ENCODE measurements around the gene KCNK7. TPM values are rescaled to one million over a fixed set of nuclear protein-coding genes. Genes with fewer than 3 reads are reported as not detected.

KCNK7 gene
- total and polyA plus RNA-seq, 2 experiments from 2014 or later, result not detected

- Histone ChIP-seq H3K9me3 (ENCODE audit: low read depth) (no peaks in the 10 kb centered on the region), H3K4me2 (ENCODE audit: unreplicated experiment) (peak overlapping the region; percentile 83), H3K36me3 (ENCODE audit: low read depth) (no peaks in the 10 kb centered on the region), H3K9me2 (ENCODE audit: insufficient read depth) (no peaks in the 10 kb centered on the region), H2AFZ (peak overlapping the region; percentile 58), H3K9ac (peak overlapping the region; percentile 87), H3F3A (ENCODE audit: insufficient read depth) (peaks cover 45% of the 10 kb centered on the region), H3K4me3 (peak overlapping the region; percentile 84), H3K27me3 (replicated peaks; ENCODE audit: insufficient read depth) (no peaks in the 10 kb centered on the region), H3K27ac (peak overlapping the region; percentile 89), H3K4me1 (ENCODE audit: insufficient read depth) (peaks cover 47% of the 10 kb centered on the region), H3K79me2 (ENCODE audit: insufficient read depth) (peaks cover 32% of the 10 kb centered on the region), H4K20me1 (ENCODE audit: insufficient read depth) (no peaks in the 10 kb centered on the region)
- 8 to 18% methylated on average over 14 to 17 of the region's 19 CpGs for WGBS, 2 experiments (ENCODE audit: low coverage in 1 of 2, low lambda C conversion rate in 2 of 2, missing lambda C conversion rate in 2 of 2)
- in situ Hi-C loops (cut with MboI), result no loop called here
- no peak for TF ChIP-seq EZH2phosphoT487 (IDR thresholded peaks at IDR 0.05; ENCODE audit: insufficient read depth, low read depth)
- TF ChIP-seq EZH2 (IDR thresholded peaks at IDR 0.05; ENCODE audit: insufficient read depth, poor library complexity, severe bottlenecking), result no peak
- peak; percentile 79 for DNase-seq
These were observed 36.6 kb downstream of the KCNK7 start for GRCh38 chr11:65558930-65559509.

GRCh38 chr11:65558002-65558929 is 37.3 kb downstream of the KCNK7 start, which contains the start of gene LTBP3:
Gene LTBP3 (minus strand): TSS chr11:65558359. CDS start chr11:65557959, 400 bp downstream.
- H3K4me2 ChIP-seq (ENCODE audit: unreplicated experiment), result peak within 1 kb of the TSS; percentile 83
- peak within 1 kb of the TSS; percentile 89 for H3K27ac ChIP-seq
- WGBS, 2 experiments (ENCODE audit: low coverage in 1 of 2, low lambda C conversion rate in 2 of 2, missing lambda C conversion rate in 2 of 2), result 1 to 6% methylated on average over 8 to 73 of the region's 79 CpGs
- no peak for TF ChIP-seq EZH2 (IDR thresholded peaks at IDR 0.05; ENCODE audit: insufficient read depth, poor library complexity, severe bottlenecking)
- TF ChIP-seq EZH2phosphoT487 (IDR thresholded peaks at IDR 0.05; ENCODE audit: insufficient read depth, low read depth), result no peak
- peak; percentile 90 for DNase-seq
- peak within 1 kb of the TSS; percentile 58 for H2AFZ ChIP-seq
- in situ Hi-C loops (cut with MboI), result no loop called here
- no peaks in the 10 kb centered on the region for H3K9me3 ChIP-seq (ENCODE audit: low read depth)
- H3K9ac ChIP-seq, result peak within 1 kb of the TSS; percentile 87
- no peaks in the 10 kb centered on the region for H3K36me3 ChIP-seq (ENCODE audit: low read depth)
- peaks cover 47% of the 10 kb centered on the region for H3K4me1 ChIP-seq (ENCODE audit: insufficient read depth)
- H3K27me3 ChIP-seq (replicated peaks; ENCODE audit: insufficient read depth), result no peaks in the 10 kb centered on the region
- H3K4me3 ChIP-seq, result peak within 1 kb of the TSS; percentile 84
- H3K9me2 ChIP-seq (ENCODE audit: insufficient read depth), result no peaks in the 10 kb centered on the region
- H4K20me1 ChIP-seq (ENCODE audit: insufficient read depth), result no peaks in the 10 kb centered on the region
- H3F3A ChIP-seq (ENCODE audit: insufficient read depth), result peaks cover 45% of the 10 kb centered on the region
- peaks cover 34% of the 10 kb centered on the region for H3K79me2 ChIP-seq (ENCODE audit: insufficient read depth)

GRCh38 chr11:65557280-65558001 is 38.2 kb downstream of the KCNK7 start:
- H3K4me3 ChIP-seq, result peak overlapping the region; percentile 84
- peaks cover 45% of the 10 kb centered on the region for H3F3A ChIP-seq (ENCODE audit: insufficient read depth)
- H3K9me3 ChIP-seq (ENCODE audit: low read depth), result no peaks in the 10 kb centered on the region
- H4K20me1 ChIP-seq (ENCODE audit: insufficient read depth), result no peaks in the 10 kb centered on the region
- peak overlapping the region; percentile 87 for H3K9ac ChIP-seq
- in situ Hi-C loops (cut with MboI), result no loop called here
- 2 to 9% methylated on average over 12 to 40 of the region's 47 CpGs for WGBS, 2 experiments (ENCODE audit: low coverage in 1 of 2, low lambda C conversion rate in 2 of 2, missing lambda C conversion rate in 2 of 2)
- TF ChIP-seq EZH2phosphoT487 (IDR thresholded peaks at IDR 0.05; ENCODE audit: insufficient read depth, low read depth), result no peak
- H3K9me2 ChIP-seq (ENCODE audit: insufficient read depth), result no peaks in the 10 kb centered on the region
- no peaks in the 10 kb centered on the region for H3K36me3 ChIP-seq (ENCODE audit: low read depth)
- peak overlapping the region; percentile 83 for H3K4me2 ChIP-seq (ENCODE audit: unreplicated experiment)
- H3K79me2 ChIP-seq (ENCODE audit: insufficient read depth), result peaks cover 34% of the 10 kb centered on the region
- 0 out of 2 replicates have a peak overlapping the region, but pooled peaks have one; percentile 27 for H2AFZ ChIP-seq
- peak overlapping the region; percentile 89 for H3K27ac ChIP-seq
- peak; percentile 47 for DNase-seq
- H3K27me3 ChIP-seq (replicated peaks; ENCODE audit: insufficient read depth), result no peaks in the 10 kb centered on the region
- H3K4me1 ChIP-seq (ENCODE audit: insufficient read depth), result peaks cover 47% of the 10 kb centered on the region

Data from GM23248 (cell line).